ENCODE measurements around the gene ECHS1.
"Not testable (repeated sequence)": the region's sequence is repeated elsewhere in the genome, so short reads cannot be mapped to it uniquely, and the experiment has no call there.

Gene ECHS1

GRCh38 chr10:133378251-133379096 is 5.3 kb upstream of the ECHS1 start:
- no peak for DNase-seq (ENCODE audit: low read depth)

GRCh38 chr10:133377818-133378250 is 4.7 kb upstream of the ECHS1 start:
- DNase-seq (ENCODE audit: low read depth), result no peak

- no peak for DNase-seq (ENCODE audit: low read depth)
These were observed 4.1 kb upstream of the ECHS1 start for GRCh38 chr10:133377025-133377817.

GRCh38 chr10:133376183-133376582 is 3.0 kb upstream of the ECHS1 start:
- not testable (repeated sequence) for DNase-seq (ENCODE audit: low read depth)

- no peak for DNase-seq (ENCODE audit: low read depth)
These were observed 2.4 kb upstream of the ECHS1 start for GRCh38 chr10:133375357-133376115.

GRCh38 chr10:133372507-133372906 is 647 bp downstream of the ECHS1 start:
- no peak for DNase-seq (ENCODE audit: low read depth)

GRCh38 chr10:133370030-133370786 is 2.9 kb downstream of the ECHS1 start:
- DNase-seq (ENCODE audit: low read depth), result no peak

GRCh38 chr10:133368153-133368552 is 5.0 kb downstream of the ECHS1 start:
- no peak for DNase-seq (ENCODE audit: low read depth)

GRCh38 chr10:133367461-133367860 is 5.7 kb downstream of the ECHS1 start:
- DNase-seq (ENCODE audit: low read depth), result not testable (repeated sequence)

GRCh38 chr10:133366751-133367150 is 6.4 kb downstream of the ECHS1 start:
- no peak for DNase-seq (ENCODE audit: low read depth)

GRCh38 chr10:133366130-133366478 is 7.0 kb downstream of the ECHS1 start:
- DNase-seq (ENCODE audit: low read depth), result no peak

GRCh38 chr10:133365461-133366129 is 7.6 kb downstream of the ECHS1 start:
- no peak for DNase-seq (ENCODE audit: low read depth)

GRCh38 chr10:133364645-133365431 is 8.3 kb downstream of the ECHS1 start:
- no peak for DNase-seq (ENCODE audit: low read depth)

GRCh38 chr10:133362846-133363245 is 10.3 kb downstream of the ECHS1 start:
- DNase-seq (ENCODE audit: low read depth), result no peak

GRCh38 chr10:133361773-133362441 is 11.2 kb downstream of the ECHS1 start:
- no peak for DNase-seq (ENCODE audit: low read depth)

GRCh38 chr10:133361227-133361626 is 11.9 kb downstream of the ECHS1 start:
- DNase-seq (ENCODE audit: low read depth), result no peak

- DNase-seq (ENCODE audit: low read depth), result no peak
These were observed 13.1 kb downstream of the ECHS1 start for GRCh38 chr10:133359972-133360610.

GRCh38 chr10:133359554-133359971 is 13.6 kb downstream of the ECHS1 start:
- no peak for DNase-seq (ENCODE audit: low read depth)

- DNase-seq (ENCODE audit: low read depth), result no peak
These were observed 14.2 kb downstream of the ECHS1 start for GRCh38 chr10:133358925-133359310.

Data from HS-5 (cell line).